Activated naive CD8-positive, alpha-beta T cell treated with anti-CD3 and anti-CD28 coated beads, Interleukin-2, amount 50 U/mL, for 24 hours (primary cell): ENCODE results near the gene CCM2L.
A peak's percentile ranks its signal among the peaks of the same experiment; 100 is the strongest.
"Not testable (repeated sequence)": the region's sequence is repeated elsewhere in the genome, so short reads cannot be mapped to it uniquely, and the experiment has no call there.

Experiments
- ATAC-seq: fragments of 150-1000 bp; cut with Tn5 transposase; one replicate; pipeline ENCODE4 v1.10.0; 2021
- DNase-seq: peaks from one replicate; pipeline ENCODE4 v3.0.0; 2021
- H3K27ac Mint-ChIP-seq: one replicate; pipeline ENCODE4 v1.8.0; 2021; ENCODE audit warnings: mild to moderate bottlenecking, mixed read lengths
- H3K27me3 Mint-ChIP-seq: one replicate; pipeline ENCODE4 v1.8.0; 2021; ENCODE audit warnings: mixed read lengths
- H3K36me3 Mint-ChIP-seq: one replicate; pipeline ENCODE4 v1.8.0; 2021; ENCODE audit warnings: low read depth, mixed read lengths
- H3K4me1 Mint-ChIP-seq: one replicate; pipeline ENCODE4 v1.8.0; 2021; ENCODE audit warnings: mixed read lengths
- H3K4me3 Mint-ChIP-seq: one replicate; pipeline ENCODE4 v1.8.0; 2021; ENCODE audit warnings: mild to moderate bottlenecking, moderate library complexity, mixed read lengths
- H3K9me3 Mint-ChIP-seq: one replicate; pipeline ENCODE4 v1.8.0; 2021; ENCODE audit warnings: mixed read lengths

The CCM2L gene

GRCh38 chr20:32031007-32031958, 21.0 kb downstream of the CCM2L start:
- Mint-ChIP-seq H3K9me3 (no peaks in the 10 kb centered on the region), H3K4me3 (no peak overlapping the region), H3K36me3 (no peaks in the 10 kb centered on the region), H3K27ac (no peak overlapping the region), H3K27me3 (peaks cover 37% of the 10 kb centered on the region), H3K4me1 (peaks cover 3% of the 10 kb centered on the region)
- ATAC-seq (peak; percentile 54), DNase-seq (peak; percentile 72)

GRCh38 chr20:32033316-32033715, 23.1 kb downstream of the CCM2L start:
- DNase-seq (no peak), ATAC-seq (no peak)
- no peaks in the 10 kb centered on the region for H3K36me3 Mint-ChIP-seq
- H3K27me3 Mint-ChIP-seq = peaks cover 40% of the 10 kb centered on the region
- no peaks in the 10 kb centered on the region for H3K9me3 Mint-ChIP-seq
- no peak overlapping the region for H3K4me3 Mint-ChIP-seq
- peaks cover 3% of the 10 kb centered on the region for H3K4me1 Mint-ChIP-seq
- H3K27ac Mint-ChIP-seq = no peak overlapping the region

- not testable (repeated sequence) for ATAC-seq, H3K4me3 Mint-ChIP-seq, H3K4me1 Mint-ChIP-seq, H3K27ac Mint-ChIP-seq, DNase-seq, H3K36me3 Mint-ChIP-seq, H3K9me3 Mint-ChIP-seq
- H3K27me3 Mint-ChIP-seq = peaks cover 42% of the 10 kb centered on the region
These were observed 23.5 kb downstream of the CCM2L start for GRCh38 chr20:32033721-32034120.

- Mint-ChIP-seq H3K4me1 (peaks cover 3% of the 10 kb centered on the region), H3K27me3 (peaks cover 46% of the 10 kb centered on the region), H3K27ac (no peak overlapping the region), H3K36me3 (no peaks in the 10 kb centered on the region), H3K9me3 (no peaks in the 10 kb centered on the region), H3K4me3 (no peak overlapping the region)
- DNase-seq (no peak), ATAC-seq (peak; percentile 25)
These were observed 24.6 kb downstream of the CCM2L start for GRCh38 chr20:32034581-32035425.

- no peaks in the 10 kb centered on the region for H3K9me3 Mint-ChIP-seq
These were observed 25.2 kb downstream of the CCM2L start for GRCh38 chr20:32035426-32035779.

GRCh38 chr20:32036252-32036651, 26.0 kb downstream of the CCM2L start:
- DNase-seq = no peak
- Mint-ChIP-seq H3K27me3 (peaks cover 50% of the 10 kb centered on the region), H3K36me3 (no peaks in the 10 kb centered on the region), H3K4me1 (peaks cover 9% of the 10 kb centered on the region), H3K27ac (no peak overlapping the region), H3K4me3 (no peak overlapping the region), H3K9me3 (no peaks in the 10 kb centered on the region)
- ATAC-seq = no peak

More at GRCh38 chr20:32035426-32035779, 25.2 kb downstream of the CCM2L start:
- no peak overlapping the region for H3K27ac Mint-ChIP-seq
- ATAC-seq = no peak
- H3K36me3 Mint-ChIP-seq = no peaks in the 10 kb centered on the region
- no peak overlapping the region for H3K4me3 Mint-ChIP-seq
- peaks cover 45% of the 10 kb centered on the region for H3K27me3 Mint-ChIP-seq
- DNase-seq = no peak
- H3K4me1 Mint-ChIP-seq = peaks cover 5% of the 10 kb centered on the region

- ATAC-seq (no peak), DNase-seq (no peak)
- peaks cover 52% of the 10 kb centered on the region for H3K27me3 Mint-ChIP-seq
- H3K9me3 Mint-ChIP-seq = no peaks in the 10 kb centered on the region
- H3K4me3 Mint-ChIP-seq = no peak overlapping the region
- H3K4me1 Mint-ChIP-seq = peaks cover 12% of the 10 kb centered on the region
- H3K36me3 Mint-ChIP-seq = no peaks in the 10 kb centered on the region
- H3K27ac Mint-ChIP-seq = no peak overlapping the region
These were observed 26.7 kb downstream of the CCM2L start for GRCh38 chr20:32036716-32037485.

- Mint-ChIP-seq H3K36me3 (no peaks in the 10 kb centered on the region), H3K4me3 (no peak overlapping the region), H3K27me3 (peaks cover 44% of the 10 kb centered on the region), H3K4me1 (peaks cover 12% of the 10 kb centered on the region), H3K27ac (no peak overlapping the region), H3K9me3 (no peaks in the 10 kb centered on the region)
- ATAC-seq = no peak
- DNase-seq = no peak
These were observed 27.7 kb downstream of the CCM2L start for GRCh38 chr20:32037929-32038328.

- peak; percentile 40 for ATAC-seq
- peak; percentile 13 for DNase-seq
These were observed 30.1 kb downstream of the CCM2L start for GRCh38 chr20:32040142-32040953.

GRCh38 chr20:32045999-32046398, 35.8 kb downstream of the CCM2L start:
- DNase-seq = no peak
- Mint-ChIP-seq H3K27me3 (peaks cover 54% of the 10 kb centered on the region), H3K4me3 (no peak overlapping the region), H3K27ac (no peak overlapping the region), H3K36me3 (no peaks in the 10 kb centered on the region), H3K9me3 (no peaks in the 10 kb centered on the region), H3K4me1 (peaks cover 4% of the 10 kb centered on the region)
- no peak for ATAC-seq

More at GRCh38 chr20:32040142-32040953, 30.1 kb downstream of the CCM2L start:
- no peaks in the 10 kb centered on the region for H3K9me3 Mint-ChIP-seq
- H3K4me1 Mint-ChIP-seq = peaks cover 9% of the 10 kb centered on the region
- H3K27me3 Mint-ChIP-seq = peaks cover 41% of the 10 kb centered on the region
- H3K36me3 Mint-ChIP-seq = no peaks in the 10 kb centered on the region
- no peak overlapping the region for H3K4me3 Mint-ChIP-seq
- H3K27ac Mint-ChIP-seq = no peak overlapping the region

GRCh38 chr20:32050324-32050841, 40.1 kb downstream of the CCM2L start:
- Mint-ChIP-seq H3K36me3 (no peaks in the 10 kb centered on the region), H3K9me3 (no peaks in the 10 kb centered on the region), H3K27ac (no peak overlapping the region), H3K27me3 (peaks cover 68% of the 10 kb centered on the region), H3K4me3 (no peak overlapping the region), H3K4me1 (peaks cover 13% of the 10 kb centered on the region)
- ATAC-seq = no peak
- no peak for DNase-seq

- no peak for ATAC-seq
- DNase-seq = no peak
- Mint-ChIP-seq H3K4me3 (peak overlapping the region; percentile 66), H3K27ac (no peak overlapping the region), H3K9me3 (no peaks in the 10 kb centered on the region), H3K36me3 (no peaks in the 10 kb centered on the region), H3K4me1 (peaks cover 13% of the 10 kb centered on the region), H3K27me3 (peaks cover 65% of the 10 kb centered on the region)
These were observed 40.8 kb downstream of the CCM2L start for GRCh38 chr20:32050851-32051556.

- H3K4me1 Mint-ChIP-seq = peaks cover 13% of the 10 kb centered on the region
- ATAC-seq = no peak
- H3K27ac Mint-ChIP-seq = no peak overlapping the region
- DNase-seq = no peak
- no peaks in the 10 kb centered on the region for H3K9me3 Mint-ChIP-seq
- peak overlapping the region; percentile 66 for H3K4me3 Mint-ChIP-seq
- H3K36me3 Mint-ChIP-seq = no peaks in the 10 kb centered on the region
- H3K27me3 Mint-ChIP-seq = peaks cover 62% of the 10 kb centered on the region
These were observed 41.5 kb downstream of the CCM2L start for GRCh38 chr20:32051720-32052089.
